22Rv1 (cell line): Measurements from ENCODE around the gene MKI67.
"Not testable (repeated sequence)": the region's sequence is repeated elsewhere in the genome, so short reads cannot be mapped to it uniquely, and the experiment has no call there.

ENCODE experiments used
- ZFX ChIP-seq: fragments of 450-650 bp; IDR thresholded peaks from 2 replicates; pipeline ENCODE4 v1.6.1; 2017; ENCODE audit warnings: antibody characterized with exemption, borderline replicate concordance
- TF ChIP-seq, protein P1 (sequence below): fragments of 450-650 bp; IDR thresholded peaks from 2 replicates; pipeline ENCODE4 v1.5.1; 2017; ENCODE audit warnings: mild to moderate bottlenecking

DNA sequence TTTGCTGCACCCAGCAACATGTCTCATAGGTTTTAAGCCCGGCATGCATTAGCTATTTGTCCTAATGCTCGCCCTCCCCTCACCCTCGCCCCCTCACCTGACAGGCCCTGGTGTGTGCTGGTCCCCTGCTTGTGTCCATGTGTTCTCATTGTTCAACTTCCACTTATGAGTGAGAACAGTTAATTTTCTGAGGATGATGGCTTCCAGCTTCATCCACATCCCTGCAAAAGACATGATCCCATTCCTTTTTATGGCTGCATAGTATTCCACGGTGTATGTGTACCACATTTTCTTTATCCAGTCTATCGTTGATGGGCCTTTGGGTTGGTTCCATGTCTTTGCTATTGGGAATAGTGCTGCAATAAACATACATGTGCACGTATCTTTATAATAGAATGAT, 40.9 kb upstream of the MKI67 start:
- TF ChIP-seq, protein P1, sequence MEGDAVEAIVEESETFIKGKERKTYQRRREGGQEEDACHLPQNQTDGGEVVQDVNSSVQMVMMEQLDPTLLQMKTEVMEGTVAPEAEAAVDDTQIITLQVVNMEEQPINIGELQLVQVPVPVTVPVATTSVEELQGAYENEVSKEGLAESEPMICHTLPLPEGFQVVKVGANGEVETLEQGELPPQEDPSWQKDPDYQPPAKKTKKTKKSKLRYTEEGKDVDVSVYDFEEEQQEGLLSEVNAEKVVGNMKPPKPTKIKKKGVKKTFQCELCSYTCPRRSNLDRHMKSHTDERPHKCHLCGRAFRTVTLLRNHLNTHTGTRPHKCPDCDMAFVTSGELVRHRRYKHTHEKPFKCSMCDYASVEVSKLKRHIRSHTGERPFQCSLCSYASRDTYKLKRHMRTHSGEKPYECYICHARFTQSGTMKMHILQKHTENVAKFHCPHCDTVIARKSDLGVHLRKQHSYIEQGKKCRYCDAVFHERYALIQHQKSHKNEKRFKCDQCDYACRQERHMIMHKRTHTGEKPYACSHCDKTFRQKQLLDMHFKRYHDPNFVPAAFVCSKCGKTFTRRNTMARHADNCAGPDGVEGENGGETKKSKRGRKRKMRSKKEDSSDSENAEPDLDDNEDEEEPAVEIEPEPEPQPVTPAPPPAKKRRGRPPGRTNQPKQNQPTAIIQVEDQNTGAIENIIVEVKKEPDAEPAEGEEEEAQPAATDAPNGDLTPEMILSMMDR = not testable (repeated sequence)
- not testable (repeated sequence) for TF ChIP-seq ZFX
